Inflammatory macrophage treated with lipopolysaccharide for 1 hour (primary cell): Measurements from ENCODE around the gene SUGP2.
"Not testable (repeated sequence)": the region's sequence is repeated elsewhere in the genome, so short reads cannot be mapped to it uniquely, and the experiment has no call there.

Source experiments
- DNase-seq, 2 donors: peaks; one replicate each; pipeline ENCODE4 v3.0.0-alpha.2; 2020 to 2022

SUGP2 gene

DNA sequence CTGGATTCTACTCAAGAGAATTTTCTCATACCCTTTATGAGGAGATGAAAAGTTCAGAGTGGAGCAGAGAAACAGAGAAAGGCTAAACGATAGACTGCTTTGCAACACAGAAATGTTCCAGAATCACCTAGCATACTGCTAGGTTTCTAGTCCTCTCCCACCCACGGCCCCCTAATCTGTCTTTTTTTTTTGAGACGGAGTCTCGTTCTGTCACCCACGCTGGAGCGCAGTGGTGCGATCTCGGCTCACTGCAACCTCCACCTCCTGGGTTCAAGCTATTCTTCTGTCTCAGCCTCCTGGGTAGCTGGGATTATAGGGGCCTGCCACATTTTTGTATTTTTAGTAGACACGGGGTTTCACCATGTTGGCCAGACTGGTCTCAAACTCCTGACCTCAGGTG is 4.8 kb downstream of the SUGP2 start:
- no peak for DNase-seq

DNA sequence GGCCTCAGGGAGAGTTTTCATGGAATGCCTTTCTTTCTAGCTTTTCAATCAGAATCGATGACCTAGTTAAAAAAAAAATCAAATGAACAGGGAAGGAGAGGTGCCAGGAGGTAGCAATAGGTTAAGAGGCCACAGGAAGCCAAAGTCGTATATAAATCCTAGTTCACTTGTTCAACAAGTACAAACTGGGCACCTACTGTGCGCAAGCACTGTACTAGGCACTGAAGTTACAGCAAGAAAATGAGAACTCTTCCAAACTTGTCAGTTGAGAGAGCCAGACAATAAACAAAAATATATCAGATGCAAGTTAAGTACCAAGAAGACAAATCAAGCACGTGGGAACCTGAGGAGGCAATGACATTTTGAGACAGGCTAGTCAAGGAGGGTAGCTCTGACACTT is 6.1 kb downstream of the SUGP2 start:
- DNase-seq, result no peak

DNA sequence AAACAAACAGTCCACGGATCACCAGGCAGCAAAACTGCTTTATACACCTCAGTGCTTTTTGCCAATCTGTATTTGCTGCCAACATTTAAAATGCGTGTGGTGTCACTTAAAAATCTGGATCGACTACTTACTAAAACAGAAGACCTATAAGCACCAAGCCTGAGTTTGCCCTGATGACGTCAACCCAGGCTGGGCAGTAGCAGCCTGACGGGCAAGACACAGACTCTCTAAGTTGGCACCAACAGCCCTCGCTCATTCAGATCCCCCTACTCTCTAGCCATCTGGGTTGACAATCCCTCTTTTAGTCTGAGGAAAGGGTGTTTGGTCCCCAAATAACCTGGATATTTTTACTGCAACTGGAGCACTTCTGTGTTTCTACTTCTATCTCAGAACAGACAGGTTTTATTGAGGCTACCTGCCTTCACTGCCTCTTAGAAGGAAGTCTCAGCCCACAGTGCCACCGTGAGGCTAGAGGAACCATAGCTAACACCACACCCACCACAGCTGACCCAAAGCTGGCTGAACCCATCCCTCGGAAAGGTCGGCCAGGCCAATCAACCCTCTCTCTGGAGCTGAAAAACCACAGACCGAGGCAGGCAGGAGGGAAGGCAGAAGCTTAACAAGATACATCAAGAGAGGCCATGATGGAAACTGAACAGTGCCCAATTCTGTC is 6.9 kb downstream of the SUGP2 start:
- DNase-seq, result peak in 1 of 2 donors; percentile 5

DNA sequence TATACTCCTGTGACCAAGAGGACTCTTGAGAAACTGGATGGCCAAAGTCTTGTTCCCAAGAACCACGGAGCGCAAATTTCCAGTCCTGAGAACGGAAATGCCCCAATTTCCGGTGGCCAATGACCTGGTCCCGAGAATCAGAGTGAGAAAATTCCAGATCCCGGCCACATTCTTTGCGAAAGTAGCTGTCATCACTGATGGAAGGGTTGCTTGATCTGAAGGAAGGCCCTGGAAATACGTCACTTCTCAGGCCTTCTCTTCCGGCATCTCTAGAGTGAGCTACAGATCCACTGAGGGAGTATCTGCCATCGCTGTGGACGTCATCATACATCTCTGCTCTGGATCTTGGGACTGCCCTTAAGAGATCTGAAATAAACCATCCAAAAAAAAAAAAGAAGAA is 7.5 kb downstream of the SUGP2 start:
- DNase-seq, result no peak

DNA sequence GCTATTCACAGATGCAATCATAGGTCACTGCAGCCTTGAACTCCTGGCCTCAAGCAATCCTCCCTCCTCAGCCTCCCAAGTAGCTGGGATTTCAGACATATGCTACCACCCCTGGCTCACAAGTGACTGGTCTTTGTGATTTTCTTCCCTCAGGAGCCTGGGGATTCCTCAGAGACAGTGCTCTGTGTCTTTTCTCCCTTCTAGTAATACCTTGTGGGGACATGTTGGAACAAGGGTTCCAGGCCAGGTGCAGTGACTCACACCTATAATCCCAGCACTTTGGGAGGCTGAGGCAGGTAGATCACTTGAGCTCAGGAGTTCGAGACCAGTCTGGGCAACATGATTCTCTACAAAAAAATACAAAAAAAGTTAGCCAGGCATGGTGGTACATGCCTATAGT is 9.9 kb downstream of the SUGP2 start:
- not testable (repeated sequence) for DNase-seq

DNA sequence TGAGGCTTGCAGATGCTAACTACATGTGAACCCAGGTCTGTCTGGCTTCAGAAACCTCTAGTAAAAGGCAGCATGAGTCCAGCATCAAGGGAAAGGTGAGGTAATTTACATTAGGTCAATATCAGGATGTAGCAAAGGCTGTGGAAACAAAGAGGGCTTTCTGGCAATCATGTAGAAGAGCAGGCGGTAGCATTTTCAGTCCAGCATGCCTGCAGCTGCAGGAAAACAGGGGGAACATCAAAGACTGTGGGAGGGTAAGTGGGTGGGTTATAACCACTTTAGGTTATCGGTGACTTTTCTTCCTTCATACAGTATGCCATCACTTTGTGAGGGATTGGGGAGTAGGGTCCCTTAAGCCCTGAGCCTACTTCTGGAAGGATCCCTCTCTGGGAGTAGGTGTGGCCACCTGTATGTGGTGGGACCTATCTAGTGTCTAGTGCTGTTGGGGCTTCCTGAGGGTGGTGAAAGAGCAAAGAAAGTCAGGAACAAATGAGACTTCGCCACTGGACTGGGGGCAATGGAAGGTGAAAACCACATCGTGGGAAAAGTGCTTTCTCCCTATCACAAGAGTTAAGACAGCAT is 10.8 kb downstream of the SUGP2 start:
- no peak for DNase-seq

DNA sequence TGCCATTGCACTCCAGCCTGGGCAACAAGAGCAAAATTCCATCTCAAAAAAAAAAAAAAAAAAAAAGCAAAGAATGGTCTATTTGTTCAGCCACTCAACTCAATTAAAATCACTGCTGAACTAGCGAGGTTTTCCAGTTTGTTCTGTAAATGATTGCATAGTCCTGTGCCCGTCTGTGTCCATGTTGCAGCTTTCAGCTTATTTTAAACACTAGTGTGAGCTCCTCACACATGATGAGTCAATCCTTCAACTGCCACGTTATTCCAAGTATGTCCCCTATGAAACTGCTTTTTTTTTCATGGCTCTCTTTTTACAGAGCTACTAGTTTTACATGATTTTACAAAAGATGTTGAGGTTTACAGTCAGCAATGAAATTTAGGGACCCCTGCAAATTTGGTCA is 12.2 kb downstream of the SUGP2 start:
- no peak for DNase-seq

DNA sequence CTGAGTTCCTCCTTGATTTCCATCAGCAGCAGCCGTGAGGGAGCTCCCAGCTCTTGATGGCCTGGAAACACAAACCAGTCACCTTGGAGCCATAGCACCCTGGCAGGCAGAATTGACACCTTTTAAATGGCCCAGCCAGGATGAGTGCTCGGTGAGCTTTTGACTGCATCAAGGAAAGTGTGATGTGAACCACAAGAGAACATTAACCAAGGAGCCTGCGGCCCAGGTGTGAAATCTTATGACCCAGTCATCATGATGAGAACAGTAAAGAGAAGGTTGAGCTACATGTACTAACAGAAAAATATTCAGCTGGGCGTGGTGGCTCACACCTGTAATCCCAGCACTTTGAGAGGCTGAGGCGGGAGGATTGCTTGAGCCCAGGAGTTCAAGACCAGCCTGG is 22.8 kb downstream of the SUGP2 start:
- no peak for DNase-seq

DNA sequence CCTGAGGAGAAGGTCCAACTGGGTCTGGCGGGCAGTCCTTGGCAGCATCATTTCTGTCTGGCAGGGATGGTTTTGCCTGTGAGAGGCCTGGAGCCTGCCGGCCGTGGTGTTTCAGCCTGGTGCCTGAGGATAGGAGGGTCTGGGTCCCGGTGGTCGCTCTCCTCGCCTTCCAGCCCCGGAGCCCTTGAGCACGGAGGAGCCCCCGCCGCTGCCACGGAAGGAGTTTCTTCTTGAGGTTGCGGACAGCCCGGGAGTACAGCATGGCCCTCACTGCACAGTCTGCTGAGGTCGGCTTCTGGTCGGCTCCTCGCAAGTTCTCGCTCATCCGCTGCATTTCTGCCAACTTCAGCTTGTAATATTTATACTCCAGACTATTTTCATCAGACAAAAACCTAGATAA is 23.4 kb downstream of the SUGP2 start:
- DNase-seq, result no peak

DNA sequence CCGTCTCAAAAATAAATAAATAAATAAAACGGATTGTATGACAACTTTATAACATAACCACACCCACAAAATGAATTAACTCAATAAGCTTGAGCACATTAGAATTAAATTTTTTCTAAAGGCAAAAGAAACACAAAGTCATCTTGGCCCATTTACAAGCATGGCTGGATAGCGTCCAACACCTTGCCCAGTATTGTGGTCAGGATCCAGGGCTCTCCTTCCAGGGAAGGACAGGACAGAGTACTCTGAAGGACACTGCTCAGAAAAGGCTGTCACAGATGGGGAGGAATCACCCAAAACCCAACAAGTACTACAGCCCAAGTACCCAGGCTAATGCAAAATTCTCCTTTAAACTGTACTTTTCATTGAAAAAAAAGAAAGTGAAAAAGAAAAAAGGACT is 27.1 kb downstream of the SUGP2 start:
- DNase-seq, result no peak

DNA sequence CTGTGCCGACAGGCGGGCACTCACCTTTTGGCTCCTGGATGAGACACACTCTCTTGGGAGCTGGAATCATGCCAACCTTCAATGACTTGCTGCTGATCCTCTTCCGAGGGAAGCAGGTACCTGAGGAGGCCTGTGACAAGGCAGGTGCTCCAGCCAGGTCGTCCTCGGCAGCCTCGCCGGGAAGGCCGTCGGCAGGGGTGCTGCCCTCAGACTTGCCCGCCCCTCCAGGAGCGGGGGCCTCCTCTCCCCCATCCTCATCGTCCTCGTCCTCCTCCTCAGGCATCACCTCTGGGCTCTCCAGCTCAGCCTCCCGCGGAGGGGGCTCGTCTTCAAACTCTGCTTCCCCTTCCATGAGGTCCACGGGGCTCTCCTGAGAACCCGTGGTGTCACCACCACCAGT is 29.2 kb downstream of the SUGP2 start:
- DNase-seq, result no peak

DNA sequence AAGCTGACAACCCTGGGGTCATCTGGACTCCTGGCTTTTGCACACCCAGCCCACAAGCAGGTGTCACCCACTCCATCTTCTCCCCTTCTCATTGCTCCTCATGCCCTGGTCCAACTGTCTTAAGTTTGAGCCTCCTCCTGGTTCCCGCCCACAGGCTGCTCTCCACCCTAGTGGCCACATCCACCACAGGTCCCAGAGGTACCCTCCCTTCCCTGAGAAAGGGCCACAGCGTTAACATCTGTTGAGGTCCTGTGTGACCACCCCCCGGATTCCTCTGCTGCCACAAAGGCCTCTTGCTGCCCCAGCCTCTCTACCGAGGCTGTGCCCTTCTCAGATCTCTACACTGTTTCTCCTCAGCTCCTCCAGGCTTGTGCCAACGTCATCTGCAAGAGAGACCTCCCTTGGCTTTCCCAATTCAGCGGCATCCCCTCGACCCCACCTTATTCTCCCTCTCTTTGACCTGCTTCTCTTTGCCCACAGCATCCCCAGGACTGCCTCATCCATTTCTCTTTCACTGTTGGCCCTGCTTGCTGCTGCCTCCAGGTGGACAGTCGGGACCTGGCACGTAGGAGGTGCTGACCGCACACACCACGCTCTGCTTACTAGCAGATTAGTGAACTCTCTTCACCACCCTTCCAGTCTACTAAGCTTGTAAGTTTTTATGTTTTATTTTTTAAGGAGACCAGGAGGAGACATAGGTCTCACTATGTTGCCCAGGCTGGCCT is 33.3 kb downstream of the SUGP2 start:
- DNase-seq, result no peak

DNA sequence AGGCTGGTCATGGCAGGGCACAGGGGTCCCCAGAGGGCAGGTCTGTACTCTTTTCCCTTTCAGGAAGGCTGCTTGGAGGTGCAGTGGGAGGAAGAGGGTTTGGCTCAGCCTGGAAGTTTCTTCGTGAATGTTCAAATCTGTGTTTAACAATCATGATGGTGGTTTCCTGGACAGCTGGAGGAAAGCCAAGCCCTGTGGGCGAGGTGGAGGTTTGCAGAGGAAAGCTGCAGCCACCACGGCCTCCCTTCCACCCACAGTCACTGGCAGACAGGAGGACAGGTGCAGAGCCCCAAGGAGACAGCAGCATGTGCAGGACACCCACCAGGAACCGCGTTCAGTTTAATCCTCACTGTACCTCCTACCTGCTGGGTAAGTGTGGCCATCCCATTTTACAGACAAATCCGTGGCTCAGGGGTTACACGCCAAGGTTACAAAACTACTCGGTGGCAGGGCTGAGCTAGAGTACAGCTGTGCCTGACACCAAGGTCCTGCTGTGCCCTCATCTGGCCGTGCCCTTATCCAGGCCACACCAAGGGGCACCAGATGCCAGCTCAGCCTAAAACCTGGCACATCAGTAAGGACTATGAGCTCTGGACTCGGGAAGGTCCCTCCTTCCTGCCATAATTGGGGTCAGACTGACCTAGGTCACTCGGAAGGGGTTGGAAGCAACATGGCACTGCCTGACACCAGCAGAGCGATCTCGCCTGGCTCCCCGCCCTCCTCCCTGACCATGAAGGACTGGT is 34.1 kb downstream of the SUGP2 start:
- no peak for DNase-seq

DNA sequence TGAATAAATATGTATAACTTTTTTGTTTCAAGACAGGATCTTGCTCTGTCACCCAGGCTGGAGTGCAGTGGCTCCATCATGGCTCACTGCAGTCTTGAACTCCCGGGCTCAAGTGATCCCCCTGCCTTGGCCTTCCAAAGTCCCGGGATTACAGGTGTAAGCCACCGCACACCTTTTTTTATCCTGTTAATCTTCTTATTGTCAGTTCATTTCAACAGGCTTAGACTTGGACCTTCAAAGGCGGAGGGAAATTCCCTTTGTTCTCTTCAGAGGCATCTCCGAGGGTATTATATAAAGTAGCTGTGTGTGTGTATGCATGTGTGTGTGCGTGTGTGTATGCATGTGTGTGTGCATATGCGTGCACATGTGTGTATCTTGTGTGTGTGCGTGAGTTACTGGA is 35.0 kb downstream of the SUGP2 start:
- no peak for DNase-seq

DNA sequence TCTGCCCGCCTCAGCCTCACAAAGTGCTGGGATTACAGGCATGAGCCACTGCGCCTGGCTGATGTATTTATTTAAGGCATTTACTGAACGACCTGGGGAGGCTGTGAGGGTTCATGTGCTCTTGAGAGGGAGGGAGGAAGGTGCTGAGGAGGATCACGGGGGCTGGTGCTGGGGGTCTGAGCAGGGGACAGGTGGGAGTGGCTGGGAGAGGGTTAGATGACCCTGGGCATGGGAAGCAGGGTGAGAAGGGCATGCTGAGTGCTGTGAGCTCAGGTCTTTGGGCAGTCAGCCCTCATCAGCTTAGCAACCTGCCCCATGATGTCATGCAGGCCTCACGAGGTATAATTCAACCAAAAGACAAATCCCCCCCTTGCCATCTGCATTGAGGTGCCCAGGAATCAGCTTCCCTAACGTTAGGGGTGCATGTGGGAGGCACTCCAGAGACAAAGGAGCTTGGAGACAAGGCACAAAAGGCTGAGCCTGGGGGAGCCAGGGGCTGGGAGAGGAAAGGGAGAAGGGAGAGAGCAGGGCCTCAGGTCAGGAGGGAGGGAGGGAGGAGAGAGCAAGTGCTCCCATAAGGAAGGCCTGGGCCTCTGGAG is 36.4 kb downstream of the SUGP2 start:
- DNase-seq, result no peak

DNA sequence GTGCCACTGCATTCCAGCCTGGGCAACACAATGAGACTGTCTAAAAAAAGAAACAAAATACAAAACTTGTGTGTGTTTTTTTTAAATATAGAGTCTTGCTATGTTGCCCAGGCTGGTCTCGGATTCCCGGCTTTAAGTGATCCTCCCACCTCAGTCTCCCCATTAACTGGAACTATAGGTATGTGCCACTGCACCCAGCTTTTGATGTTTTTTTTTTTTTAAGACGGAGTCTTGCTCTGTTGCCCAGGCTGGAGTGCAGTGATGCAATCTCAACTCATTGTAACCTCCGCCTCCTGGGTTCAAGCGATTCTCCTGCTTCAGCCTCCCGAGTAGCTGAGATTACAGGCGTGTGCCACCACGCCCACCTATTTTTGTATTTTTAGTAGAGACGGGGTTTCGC is 37.0 kb downstream of the SUGP2 start:
- no peak for DNase-seq

DNA sequence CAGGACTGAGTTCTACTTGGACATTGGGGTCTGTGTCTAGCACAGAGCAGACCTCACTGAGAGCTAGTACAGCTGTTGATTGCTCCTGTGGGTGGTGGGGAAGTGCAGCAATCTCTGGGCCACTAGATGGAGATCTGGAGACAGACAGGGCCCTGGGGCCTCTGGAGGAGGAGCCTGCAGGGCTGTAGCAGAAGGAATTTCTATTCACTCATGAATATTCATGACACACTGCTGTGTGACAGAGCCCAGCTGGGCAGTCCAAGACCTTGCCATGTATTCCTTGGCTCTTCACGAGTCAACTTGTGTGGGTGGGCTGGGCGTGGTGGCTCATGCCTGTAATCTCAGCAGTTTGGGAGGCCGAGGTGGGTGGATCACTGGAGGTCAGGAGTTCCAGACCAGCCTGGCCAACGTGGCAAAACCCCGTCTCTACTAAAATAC is 37.5 kb downstream of the SUGP2 start:
- DNase-seq, result peak; percentile 85 to 98

DNA sequence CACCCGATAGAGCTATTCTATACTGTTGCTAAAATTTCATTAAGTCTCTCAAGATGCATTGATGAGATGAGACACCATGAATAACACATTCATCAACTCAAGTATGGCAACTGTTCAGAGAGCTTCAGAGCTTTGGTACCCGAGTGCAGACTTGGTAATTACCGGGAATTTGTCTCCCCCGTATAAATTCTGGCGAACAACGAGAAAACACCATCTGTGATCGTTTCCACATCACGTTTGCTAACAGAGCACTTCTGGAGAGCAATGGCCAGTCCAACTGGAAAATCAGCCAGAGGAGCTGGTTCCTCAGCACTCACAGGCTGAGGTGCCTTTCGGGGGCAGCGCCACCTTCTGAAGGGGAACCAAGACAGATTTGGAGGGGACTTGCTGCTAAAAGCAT is 40.2 kb downstream of the SUGP2 start:
- DNase-seq, result no peak

DNA sequence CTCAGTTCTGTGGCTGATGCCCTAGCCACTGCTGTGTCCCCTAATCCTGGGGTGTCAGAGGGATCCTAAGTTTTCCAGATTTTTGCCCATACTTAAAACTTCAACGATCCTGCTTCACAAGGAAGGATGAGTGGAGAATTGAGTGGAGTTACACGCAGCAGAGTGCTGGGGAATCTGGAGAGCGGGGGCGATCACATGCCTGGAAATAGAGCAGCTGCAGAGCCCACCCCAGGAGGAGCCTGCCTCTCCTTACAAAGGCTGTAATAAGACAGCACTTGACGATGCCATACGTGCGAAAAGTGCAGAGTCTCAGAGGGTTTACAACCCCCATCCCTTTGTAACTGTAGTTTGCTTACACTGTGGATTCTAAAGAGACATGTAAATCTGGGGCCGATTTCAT is 40.6 kb downstream of the SUGP2 start:
- DNase-seq, result no peak

DNA sequence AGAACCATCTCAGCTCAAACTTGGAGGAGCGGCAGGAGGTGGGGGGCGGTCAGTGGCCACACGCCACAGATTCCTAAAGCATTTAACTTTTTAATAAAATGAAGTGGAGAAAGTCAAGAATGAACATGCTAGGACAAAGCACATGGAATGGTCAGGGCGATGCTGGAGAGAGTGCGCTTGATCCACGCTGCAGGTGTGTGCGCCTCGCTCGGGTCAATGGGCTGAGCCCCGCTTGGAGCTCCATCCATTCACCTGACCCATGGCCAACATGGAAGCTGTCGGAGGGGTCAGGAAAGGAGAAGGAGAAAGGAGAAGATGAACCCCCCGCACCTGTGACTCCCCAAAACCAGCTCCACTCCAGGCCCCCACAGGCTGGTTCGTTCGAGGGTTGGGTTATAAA is 41.8 kb downstream of the SUGP2 start:
- no peak for DNase-seq

DNA sequence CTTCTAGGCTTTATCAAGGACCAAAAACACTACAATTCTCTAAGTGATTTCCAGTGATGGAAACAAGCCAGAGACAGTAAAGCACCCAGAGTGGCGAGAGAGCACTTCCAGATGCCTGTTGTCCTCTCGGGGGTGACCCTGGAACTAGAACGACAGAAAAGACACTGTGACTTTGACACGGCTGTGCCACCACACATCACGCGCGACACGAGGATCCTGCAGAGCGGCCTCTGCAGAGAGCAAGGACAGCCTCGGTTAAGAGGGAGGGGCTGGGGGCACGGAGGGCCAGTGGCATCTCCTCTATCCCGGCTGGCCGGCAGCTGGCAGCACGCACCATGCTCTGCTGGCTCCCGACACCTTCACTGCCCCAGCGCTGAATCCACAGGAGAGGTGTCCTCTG is 42.3 kb downstream of the SUGP2 start:
- no peak for DNase-seq

DNA sequence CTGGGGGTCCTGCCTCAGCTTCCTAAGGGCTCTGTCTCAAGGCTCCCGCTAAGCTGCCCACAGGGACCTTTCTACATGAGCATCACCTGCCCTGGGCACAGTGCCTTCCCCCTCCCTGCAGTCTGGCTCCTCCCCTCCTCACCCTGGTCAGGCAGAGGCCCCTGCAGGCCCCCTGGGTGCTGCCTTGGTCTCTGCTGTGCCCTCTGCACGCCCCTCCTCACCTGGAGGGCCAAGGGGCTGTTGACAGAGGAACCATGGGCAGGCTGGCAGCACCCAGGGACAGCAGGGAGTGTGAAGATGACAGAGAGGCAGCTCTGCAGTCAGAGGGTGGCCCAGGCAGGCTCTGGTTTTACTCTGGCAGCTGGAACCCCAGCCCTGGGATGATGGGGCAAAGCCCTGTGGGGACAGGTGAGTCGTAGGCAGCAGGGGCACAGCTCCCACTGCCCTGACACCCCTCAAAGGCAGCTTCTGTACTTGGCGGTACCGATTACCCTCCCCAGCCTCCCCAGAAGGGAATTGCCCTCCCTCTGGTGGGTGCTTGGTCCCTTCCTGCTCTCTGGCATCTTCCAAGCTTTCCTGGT is 43.1 kb downstream of the SUGP2 start:
- DNase-seq, result no peak

DNA sequence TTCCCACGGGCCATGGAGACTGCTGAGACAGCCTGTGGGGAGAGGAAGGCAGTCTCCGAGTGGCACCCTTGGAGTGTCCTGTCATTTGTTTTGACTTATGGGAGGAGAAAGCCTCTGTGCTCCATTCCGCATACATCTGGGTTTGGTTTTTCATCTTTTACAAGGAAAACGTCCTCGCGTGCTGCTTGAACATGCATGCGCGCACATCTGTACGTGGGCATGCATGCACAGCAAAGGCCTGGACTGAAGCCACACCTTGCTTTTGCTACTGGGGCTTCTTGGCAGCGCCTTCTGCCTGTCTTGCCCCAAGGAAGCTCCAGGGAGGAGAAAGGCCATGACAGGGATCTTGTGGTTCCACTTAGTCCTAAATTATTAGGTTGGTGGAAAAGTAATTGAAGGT is 44.0 kb downstream of the SUGP2 start:
- no peak for DNase-seq
